ENCODE measurements around the gene ZP3.

- TF ChIP-seq CTCF (IDR thresholded peaks at IDR 0.05) (no peak), POLR2A (IDR thresholded peaks at IDR 0.05) (no peak)
Measured at GRCh38 chr7:76411626-76412025, 13.1 kb upstream of the ZP3 start.
